GM12878 (cell line): ENCODE data around the gene TRIM40. TPM values are rescaled to one million over a fixed set of nuclear protein-coding genes. Genes with fewer than 3 reads are reported as not detected.

ENCODE experiments used
- ATAC-seq: fragments of 200-7000 bp; cut with Tn5 transposase; 3 replicates; pipeline ENCODE4 v1.9.1; 2020; ENCODE audit warnings: mild to moderate bottlenecking, moderate library complexity
- BruUV-seq: library from RNA; stranded (reverse); fragments of 400-500 nt; replicated peaks from 2 replicates; lab custom pipeline; 2021; lab: Mats Ljungman, UMichigan
- CTCF ChIA-PET: fragments of 300-600 bp; sonication (Branson Sonifier 250); formaldehyde crosslinking; extraction: SDS; loops from one replicate; lab custom pipeline; 2021; ENCODE audit warnings: inconsistent platforms; lab: Yijun Ruan, JAX
- POLR2A ChIA-PET: fragments of 350-600 bp; formaldehyde crosslinking; extraction: SDS; loops from one replicate; lab custom pipeline; 2021; ENCODE audit warnings: inconsistent platforms; lab: Charles Lee
- RAD21 ChIA-PET: fragments of 300-600 bp; sonication (Branson Sonifier 250); formaldehyde crosslinking; loops from one replicate; lab custom pipeline; 2023; ENCODE audit warnings: antibody characterized with exemption; ENCODE audit not compliant: unreplicated experiment; lab: Charles Lee
- SMC1A ChIA-PET: fragments of 300-600 bp; sonication (Branson Sonifier 250); formaldehyde crosslinking; loops from one replicate; lab custom pipeline; 2023; ENCODE audit not compliant: unreplicated experiment, uncharacterized antibody; lab: Charles Lee
- DNase-seq: peaks from one replicate; pipeline ENCODE4 v3.0.0-alpha.2; 2011; ENCODE audit warnings: low read depth, low spot score
- FAIRE-seq: peaks from 3 replicates; lab custom pipeline; 2011; peaks lifted over from hg19 to GRCh38; lab: Jason Lieb, UNC
- H2AFZ ChIP-seq: 2 replicates; pipeline ENCODE4 v1.6.0; 2011; ENCODE audit warnings: low read depth, low read length, control low read depth; ENCODE audit not compliant: control insufficient read depth
- H3K27ac ChIP-seq: 2 replicates; pipeline ENCODE4 v1.5.1; 2011; ENCODE audit warnings: control low read depth; ENCODE audit not compliant: control insufficient read depth, insufficient read depth
- H3K27me3 ChIP-seq, 2 experiments: replicated peaks in 1 of 2; 2 replicates each; pipeline versions ENCODE4 v1.6.0 to v1.6.1; 2011; ENCODE audit warnings: low read length in 1 of 2; ENCODE audit not compliant: control insufficient read depth in 2 of 2, insufficient read depth in 2 of 2
- H3K36me3 ChIP-seq, 2 experiments: 2 replicates each; pipeline ENCODE4 v1.5.1; 2011; ENCODE audit warnings: low read length in 1 of 2; ENCODE audit not compliant: control insufficient read depth in 2 of 2, insufficient read depth in 2 of 2
- H3K4me1 ChIP-seq: 2 replicates; pipeline ENCODE4 v1.6.1; 2011; ENCODE audit warnings: mild to moderate bottlenecking, low read length, moderate library complexity, mixed read lengths; ENCODE audit not compliant: control insufficient read depth, insufficient read depth
- H3K4me2 ChIP-seq: 2 replicates; pipeline ENCODE4 v1.6.0; 2011; ENCODE audit warnings: control low read depth; ENCODE audit not compliant: control insufficient read depth, insufficient read depth
- H3K4me3 ChIP-seq: fragments of 200-600 bp; sonication (generic); 2 replicates; pipeline ENCODE4 v1.5.1; 2016
- H3K79me2 ChIP-seq: 2 replicates; pipeline ENCODE4 v1.6.0; 2011; ENCODE audit warnings: low read length; ENCODE audit not compliant: control insufficient read depth, insufficient read depth
- H3K9ac ChIP-seq: 2 replicates; pipeline ENCODE4 v1.8.0; 2011; ENCODE audit warnings: low read length, control low read depth, mixed read lengths; ENCODE audit not compliant: control insufficient read depth, insufficient read depth
- H3K9me3 ChIP-seq: replicated peaks from 3 replicates; pipeline ENCODE4 v1.5.1; 2011; ENCODE audit warnings: mild to moderate bottlenecking, low read length; ENCODE audit not compliant: control insufficient read depth, insufficient read depth
- H4K20me1 ChIP-seq: 2 replicates; pipeline ENCODE4 v1.6.0; 2011; ENCODE audit not compliant: control insufficient read depth, insufficient read depth
- EGR1 ChIP-seq, 2 experiments: IDR thresholded peaks; 1 replicate in 1 of 2; 2 replicates in 1 of 2; pipeline ENCODE4 v1.6.1; 2011 to 2012; ENCODE audit warnings: low read depth in 2 of 2, low read length in 2 of 2, borderline replicate concordance in 1 of 2, mild to moderate bottlenecking in 1 of 2, moderate library complexity in 1 of 2
- IKZF1 ChIP-seq: fragments of 450-650 bp; conservative IDR thresholded peaks from 2 replicates; pipeline ENCODE4 v1.6.1; 2017; ENCODE audit warnings: antibody characterized with exemption, mild to moderate bottlenecking
- IRF4 ChIP-seq: IDR thresholded peaks from 2 replicates; pipeline ENCODE4 v1.6.1; 2011; ENCODE audit warnings: low read depth, low read length
- PBX3 ChIP-seq: IDR thresholded peaks from 2 replicates; pipeline ENCODE4 v1.6.1; 2011; ENCODE audit warnings: mild to moderate bottlenecking, low read depth, low read length, moderate library complexity; ENCODE audit not compliant: insufficient replicate concordance
- RB1 ChIP-seq: fragments of 450-650 bp; formaldehyde crosslinking; IDR thresholded peaks from 2 replicates; pipeline ENCODE4 v1.6.1; 2017; ENCODE audit warnings: mild to moderate bottlenecking, borderline replicate concordance
- SIN3A ChIP-seq: IDR thresholded peaks from 2 replicates; pipeline ENCODE4 v1.6.1; 2012; ENCODE audit warnings: low read depth, low read length, improper control_type of control experiment
- ZSCAN29 ChIP-seq: fragments of 450-650 bp; IDR thresholded peaks from 2 replicates; pipeline ENCODE4 v1.6.1; 2017; ENCODE audit warnings: mild to moderate bottlenecking, moderate library complexity
- WGBS: methylation state at CpG from one replicate; pipeline ENCODE4 v1.1.6; 2016; ENCODE audit warnings: low lambda C conversion rate; ENCODE audit not compliant: insufficient replicate concordance, insufficient coverage; ENCODE audit errors: missing lambda C conversion rate; 5-methylcytosine and 5-hydroxymethylcytosine counted together
- in situ Hi-C: fragments of 300-500 bp; cut with MboI; formaldehyde crosslinking; loops from 9 replicates; pipeline ENCODE4 v1.14.3; 2018; ENCODE audit warnings: mixed read lengths
- intact Hi-C: fragments of 100-400 bp; cut with micrococcal nuclease; formaldehyde crosslinking; loops from one replicate; pipeline ENCODE4 v1.14.2; 2022; ENCODE audit not compliant: unreplicated experiment
- polyA plus RNA-seq, 11 experiments: library from polyadenylated mRNA; depleted of rRNA in 4 of 11; unstranded in 6 of 11; stranded (reverse) in 5 of 11; fragments of >200 nt; fragmentation: Nextera tagmentation in 4 of 11; fragmentation: Illumina TruSeq in 1 of 11; extraction: Ambion mirVana in 4 of 11; extraction: Trizol in 1 of 11; gene quantifications; 1 replicate in 1 of 11; 2 replicates in 10 of 11; pipeline versions ENCODE4 v1.2.1 to v1.2.3, GENCODE V29; 2011 to 2016; ENCODE audit warnings: inconsistent platforms in 2 of 11, missing spikeins in 2 of 11, low read depth in 1 of 11
- total RNA-seq, 4 experiments: library from RNA; depleted of rRNA in 3 of 4; stranded (reverse); fragments of >200 nt in 3 of 4; fragmentation: Illumina TruSeq in 1 of 4; extraction: Trizol in 1 of 4; gene quantifications; 2 replicates each; pipeline versions ENCODE4 v1.2.1 to v1.2.3, GENCODE V29; 2013 to 2021

TRIM40 gene
- total and polyA plus RNA-seq, 10 of the 15 experiments (the other 5 are each of a cell fraction or from before 2014, with no cell fraction given) = not detected

- no peaks in the 10 kb centered on the region for H3K79me2 ChIP-seq
- H3K27ac ChIP-seq = no peak overlapping the region
- H3K4me2 ChIP-seq = no peak overlapping the region
- ChIA-PET CTCF (interaction anchor here (1.2 to 8.5 kb wide), 9 partner anchors 14 to 76 kb away, joined by 3 to 561 read pairs (median 11); partner anchors contain the start of genes POLR1H and TRIM31), POLR2A (interaction anchor here (1.8 to 4.2 kb wide), 3 partner anchors 23 to 33 kb away, joined by 4 to 41 read pairs (median 8); no protein-coding TSS in a partner anchor), SMC1A (interaction anchor here (1.1 to 18.7 kb wide), 6 partner anchors 10 to 71 kb away, joined by 3 to 647 read pairs (median 4); partner anchors contain the start of genes PPP1R11 and TRIM31), RAD21 (interaction anchor here (0.9 to 8.5 kb wide), 7 partner anchors 10 to 69 kb away, joined by 3 to 333 read pairs (median 4); partner anchors contain the start of genes POLR1H, PPP1R11 and TRIM31)
- in situ Hi-C loops = no loop called here
- peaks cover 5% of the 10 kb centered on the region for H3K4me1 ChIP-seq
- FAIRE-seq = no peak
- H2AFZ ChIP-seq = no peak overlapping the region
- peaks cover 4 to 9% of the 10 kb centered on the region in 2 experiments for H3K27me3 ChIP-seq
- 64% methylated on average over 10 of the region's 10 CpGs for WGBS
- no TSS peak for BruUV-seq
- ATAC-seq = no peak
- no peaks in the 10 kb centered on the region for H3K36me3 ChIP-seq
- H3K4me3 ChIP-seq = no peak overlapping the region
- no peak overlapping the region for H3K9ac ChIP-seq
- no peaks in the 10 kb centered on the region for H3K9me3 ChIP-seq
- H4K20me1 ChIP-seq = no peaks in the 10 kb centered on the region
- intact Hi-C loops = loop anchor here (2.0 kb wide), 1 partner anchor 41 kb away; no protein-coding TSS in a partner anchor
- TF ChIP-seq RB1 (no peak), IKZF1 (0 out of 2 replicates have a peak, but pooled peaks have one; percentile 12)
- DNase-seq = no peak
Measured at GRCh38 chr6:30129265-30130178, 6.4 kb upstream of the TRIM40 start.

GRCh38 chr6:30130179-30130679 is 5.7 kb upstream of the TRIM40 start:
- CTCF ChIA-PET = interaction anchor here (1.2 to 8.5 kb wide), 20 partner anchors 8 to 166 kb away, joined by 3 to 561 read pairs (median 8); partner anchors contain the start of genes POLR1H and TRIM31
- Histone ChIP-seq H3K4me1 (peaks cover 5% of the 10 kb centered on the region), H3K27me3 (peaks cover 4 to 10% of the 10 kb centered on the region in 2 experiments), H2AFZ (no peak overlapping the region), H3K79me2 (no peaks in the 10 kb centered on the region), H3K4me3 (no peak overlapping the region), H3K9me3 (no peaks in the 10 kb centered on the region), H3K4me2 (no peak overlapping the region; the same call in 1 of the 2 replicates), H3K27ac (no peak overlapping the region), H4K20me1 (no peaks in the 10 kb centered on the region), H3K9ac (no peak overlapping the region), H3K36me3 (no peaks in the 10 kb centered on the region)
- POLR2A ChIA-PET = interaction anchor here (0.6 to 4.2 kb wide), 5 partner anchors 21 to 69 kb away, joined by 3 to 41 read pairs (median 4); partner anchors contain the start of gene POLR1H
- peak; percentile 15; the same call in 2 of the 3 replicates for ATAC-seq
- DNase-seq = no peak
- in situ Hi-C loops = no loop called here
- RAD21 ChIA-PET = interaction anchor here (1.0 to 8.5 kb wide), 9 partner anchors 8 to 93 kb away, joined by 3 to 333 read pairs (median 4); partner anchors contain the start of genes POLR1H, PPP1R11 and TRIM31
- TF ChIP-seq EGR1 (IDR thresholded peaks at IDR 0.05; ENCODE audit: borderline replicate concordance in 1 of 2, low read depth in 2 of 2, low read length in 2 of 2) (no peak), ZSCAN29 (no peak), IRF4 (no peak), SIN3A (no peak), PBX3 (no peak)
- no peak for FAIRE-seq
- intact Hi-C loops = loop anchor here (2.0 kb wide), 1 partner anchor 41 kb away; no protein-coding TSS in a partner anchor
- BruUV-seq = no TSS peak
- 14% methylated on average over 4 of the region's 4 CpGs for WGBS
- SMC1A ChIA-PET = interaction anchor here (1.0 to 18.7 kb wide), 14 partner anchors 8 to 92 kb away, joined by 3 to 647 read pairs (median 4); partner anchors contain the start of genes PPP1R11 and TRIM31
